Effector memory CD8-positive, alpha-beta T cell (primary cell): ENCODE data around the gene HTR6.
A peak's percentile ranks its signal among the peaks of the same experiment; 100 is the strongest.
"Not testable (repeated sequence)": the region's sequence is repeated elsewhere in the genome, so short reads cannot be mapped to it uniquely, and the experiment has no call there.

Experiments used
- ATAC-seq: fragments of 150-1000 bp; cut with Tn5 transposase; replicated peaks from 2 replicates; pipeline ENCODE4 v1.10.0; 2021; ENCODE audit warnings: mild to moderate bottlenecking, moderate library complexity
- DNase-seq, 3 experiments: peaks; one replicate each; pipeline ENCODE4 v3.0.0; 2021
- H3K27ac Mint-ChIP-seq, 2 donors: one replicate each; pipeline ENCODE4 v1.8.0; 2022; ENCODE audit warnings: mild to moderate bottlenecking in 2 of 2, mixed read lengths in 2 of 2, moderate library complexity in 2 of 2
- H3K27me3 Mint-ChIP-seq, 2 donors: one replicate each; pipeline ENCODE4 v1.8.0; 2022; ENCODE audit warnings: mixed read lengths in 2 of 2
- H3K36me3 Mint-ChIP-seq: one replicate; pipeline ENCODE4 v1.8.0; 2022; ENCODE audit warnings: mild to moderate bottlenecking, moderate library complexity, mixed read lengths; ENCODE audit not compliant: insufficient read depth
- H3K4me1 Mint-ChIP-seq, 2 donors: one replicate each; pipeline ENCODE4 v1.8.0; 2022; ENCODE audit warnings: low read depth in 2 of 2, mixed read lengths in 2 of 2
- H3K4me3 Mint-ChIP-seq, 2 donors: one replicate each; pipeline ENCODE4 v1.8.0; 2022; ENCODE audit warnings: mild to moderate bottlenecking in 2 of 2, mixed read lengths in 2 of 2, moderate library complexity in 2 of 2
- H3K9me3 Mint-ChIP-seq, 2 donors: one replicate each; pipeline ENCODE4 v1.8.0; 2022; ENCODE audit warnings: mixed read lengths in 2 of 2

HTR6 gene

DNA sequence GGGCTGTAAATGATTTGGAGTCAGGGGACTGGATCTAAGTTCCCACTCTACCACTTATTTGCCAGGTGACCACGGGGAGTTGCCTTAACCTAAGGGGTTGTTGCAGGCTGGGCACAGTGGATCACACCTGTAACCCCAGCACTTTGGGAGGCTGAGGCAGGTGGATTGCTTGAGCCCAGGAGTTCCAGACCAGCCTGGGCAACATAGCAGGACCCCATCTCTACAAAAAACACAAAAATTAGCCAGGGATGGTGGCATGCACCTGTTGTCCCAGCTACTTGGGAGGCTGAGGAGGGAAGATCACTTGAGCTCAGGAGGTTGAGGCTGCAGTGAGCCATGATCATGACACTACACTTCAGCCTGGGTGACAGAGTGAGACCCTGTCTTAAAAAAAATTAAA lies 34.5 kb upstream of the HTR6 start:
- Mint-ChIP-seq H3K27ac (peak overlapping the region in 1 of 2 donors; percentile 49), H3K36me3 (peaks cover 14% of the 10 kb centered on the region)
- not testable (repeated sequence) for H3K9me3 Mint-ChIP-seq, H3K4me1 Mint-ChIP-seq, H3K27me3 Mint-ChIP-seq, H3K4me3 Mint-ChIP-seq, ATAC-seq, DNase-seq

DNA sequence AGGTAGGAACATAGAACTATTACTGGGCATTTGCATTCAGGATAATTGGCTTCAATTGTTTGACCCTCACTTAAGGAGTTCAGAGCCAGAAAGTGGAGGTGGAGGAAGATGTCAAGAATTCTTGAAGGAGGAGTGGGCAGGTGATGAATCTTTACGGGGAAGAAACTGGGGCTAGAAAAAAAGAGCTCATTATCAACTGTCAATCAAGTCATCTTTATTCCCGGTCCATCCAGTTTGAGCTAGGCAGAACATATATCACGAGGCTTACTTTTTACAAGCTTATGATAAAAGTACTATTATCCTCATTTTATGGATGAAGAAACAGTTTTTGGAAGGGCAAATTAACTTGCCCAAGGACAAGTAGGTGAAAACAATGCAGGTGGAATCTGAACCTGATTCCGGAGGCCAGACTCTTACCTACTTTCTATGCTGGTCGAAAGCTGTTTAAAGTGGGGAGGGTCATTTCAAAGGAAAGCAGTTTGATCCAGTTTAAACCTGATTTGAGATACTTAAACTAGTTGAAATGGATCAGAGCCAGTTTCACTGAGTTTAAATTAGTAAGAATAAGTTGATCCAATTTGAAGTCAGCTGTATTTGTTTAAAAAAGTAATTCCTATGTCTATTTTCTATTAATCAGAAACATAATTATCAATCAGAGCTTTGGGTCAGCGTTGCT lies 33.8 kb upstream of the HTR6 start:
- H3K9me3 Mint-ChIP-seq, result no peaks in the 10 kb centered on the region
- no peaks in the 10 kb centered on the region for H3K27me3 Mint-ChIP-seq
- no peak overlapping the region for H3K27ac Mint-ChIP-seq
- peaks cover 12% of the 10 kb centered on the region for H3K36me3 Mint-ChIP-seq
- no peaks in the 10 kb centered on the region for H3K4me1 Mint-ChIP-seq
- ATAC-seq (no peak), DNase-seq (no peak)
- H3K4me3 Mint-ChIP-seq, result no peak overlapping the region

DNA sequence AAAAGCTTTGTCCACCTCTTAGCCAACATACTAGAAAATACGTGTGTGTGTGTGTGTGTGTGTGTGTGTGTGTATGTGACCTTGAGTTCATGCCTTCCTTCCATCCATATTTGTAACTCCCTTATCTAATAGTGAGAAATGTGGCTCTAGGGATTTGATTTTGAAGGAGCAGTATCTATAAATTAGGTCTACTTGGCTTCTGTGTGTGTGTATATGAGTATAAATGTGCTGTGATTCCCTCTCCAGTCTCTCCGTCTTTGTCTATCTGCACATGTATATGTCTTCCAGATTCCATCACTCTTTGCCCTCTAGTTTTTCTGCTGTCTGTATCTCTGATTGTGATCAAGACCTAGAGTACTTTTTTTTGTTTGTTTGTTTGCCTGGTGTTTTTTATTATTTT lies 32.5 kb upstream of the HTR6 start:
- no peaks in the 10 kb centered on the region for H3K4me1 Mint-ChIP-seq
- H3K9me3 Mint-ChIP-seq, result no peaks in the 10 kb centered on the region
- no peak overlapping the region for H3K4me3 Mint-ChIP-seq

DNA sequence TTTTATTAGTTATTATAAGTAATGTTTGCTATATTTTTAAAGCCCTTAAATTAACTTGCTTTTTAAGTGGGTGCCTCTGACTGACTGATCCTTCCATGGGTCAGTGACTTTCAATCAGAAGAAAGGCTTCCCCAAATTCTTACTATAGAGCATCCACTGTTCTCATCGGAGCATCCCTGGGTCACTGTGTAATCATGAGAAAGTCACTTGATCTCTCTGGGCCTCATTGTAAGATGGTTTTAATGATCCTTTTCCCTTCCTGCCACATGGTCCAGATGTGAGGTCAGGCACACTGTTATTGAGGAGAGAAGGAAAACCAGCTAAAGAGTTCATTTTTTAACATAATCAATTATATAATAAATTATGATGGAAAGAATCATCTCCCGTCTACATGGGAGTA lies 31.6 kb upstream of the HTR6 start:
- Mint-ChIP-seq H3K27me3 (no peaks in the 10 kb centered on the region), H3K27ac (peak overlapping the region in 1 of 2 donors; percentile 62), H3K4me1 (no peaks in the 10 kb centered on the region), H3K36me3 (peaks cover 6% of the 10 kb centered on the region), H3K9me3 (no peaks in the 10 kb centered on the region), H3K4me3 (no peak overlapping the region)
- no peak for DNase-seq
- no peak for ATAC-seq

More for the DNA sequence above, 32.5 kb upstream of the HTR6 start:
- DNase-seq (no peak), ATAC-seq (no peak)
- no peak overlapping the region for H3K27ac Mint-ChIP-seq
- H3K27me3 Mint-ChIP-seq, result no peaks in the 10 kb centered on the region
- peaks cover 10% of the 10 kb centered on the region for H3K36me3 Mint-ChIP-seq

DNA sequence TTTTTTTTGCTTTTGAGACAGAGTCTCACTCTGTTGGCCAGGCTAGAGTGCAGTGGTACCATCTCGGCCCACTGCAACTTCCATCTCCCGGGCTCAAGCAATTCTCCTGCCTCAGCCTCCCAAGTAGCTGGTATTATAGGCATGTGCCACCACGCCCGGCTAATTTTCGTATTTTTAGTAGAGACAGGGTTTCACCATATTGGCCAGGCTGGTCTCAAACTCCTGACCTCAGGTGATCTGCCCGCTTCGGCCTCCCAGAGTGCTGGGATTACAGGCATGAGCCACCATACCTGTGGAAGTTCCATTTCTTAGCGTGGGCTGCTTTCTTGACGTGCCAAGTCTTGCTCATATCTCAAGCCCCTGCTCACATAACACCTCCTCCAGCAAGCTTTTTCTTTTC lies 29.6 kb upstream of the HTR6 start:
- ATAC-seq, H3K36me3 Mint-ChIP-seq, H3K4me1 Mint-ChIP-seq, H3K4me3 Mint-ChIP-seq, H3K9me3 Mint-ChIP-seq, DNase-seq, H3K27ac Mint-ChIP-seq: not testable (repeated sequence)
- H3K27me3 Mint-ChIP-seq, result peaks cover 0 to 16% of the 10 kb centered on the region in 2 donors

DNA sequence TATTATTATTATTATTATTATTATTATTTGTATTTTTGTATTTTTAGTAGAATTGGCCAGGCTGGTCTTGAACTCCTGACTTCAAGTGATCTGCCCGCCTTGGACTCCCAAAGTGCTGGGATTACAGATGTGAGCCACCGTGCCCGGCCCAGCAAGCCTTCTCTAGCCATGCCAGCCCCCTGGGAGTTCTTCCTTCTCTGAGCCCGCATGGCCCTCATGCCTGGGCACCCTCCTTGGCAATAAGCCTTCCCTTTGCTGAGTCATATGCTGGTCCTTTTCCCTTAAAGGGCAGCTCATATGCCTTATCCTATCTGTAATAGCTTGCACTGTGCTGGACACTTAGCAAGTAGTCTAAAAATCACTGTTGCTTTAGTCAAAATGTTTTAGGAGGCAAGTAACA lies 29.0 kb upstream of the HTR6 start:
- H3K27me3 Mint-ChIP-seq, result peaks cover 0 to 21% of the 10 kb centered on the region in 2 donors
- no peak overlapping the region for H3K27ac Mint-ChIP-seq
- H3K9me3 Mint-ChIP-seq, result no peaks in the 10 kb centered on the region
- no peaks in the 10 kb centered on the region for H3K4me1 Mint-ChIP-seq
- H3K36me3 Mint-ChIP-seq, result no peaks in the 10 kb centered on the region
- H3K4me3 Mint-ChIP-seq, result no peak overlapping the region
- DNase-seq (no peak), ATAC-seq (no peak)

DNA sequence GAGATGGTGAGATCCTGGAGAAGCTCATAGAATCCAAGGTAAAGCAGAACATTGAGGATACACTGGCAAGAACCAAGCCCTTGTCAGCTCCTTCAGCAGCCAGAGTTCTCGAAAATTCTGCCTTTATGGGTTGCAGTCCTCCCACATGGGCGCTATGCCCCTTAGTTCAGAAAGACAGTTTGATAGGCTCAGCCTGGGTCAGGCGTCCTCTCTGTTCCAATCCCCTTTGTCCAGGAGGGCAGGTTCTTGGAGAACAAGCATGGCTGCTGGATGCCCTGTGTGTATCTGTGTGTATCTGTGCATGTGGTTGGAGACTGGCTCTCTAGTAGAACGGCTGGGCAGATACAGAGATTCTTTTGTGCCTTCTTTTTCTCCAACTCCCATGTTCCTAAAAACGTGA lies 28.6 kb upstream of the HTR6 start:
- Mint-ChIP-seq H3K9me3 (no peaks in the 10 kb centered on the region), H3K4me1 (no peaks in the 10 kb centered on the region), H3K36me3 (no peaks in the 10 kb centered on the region), H3K27me3 (peaks cover 0 to 26% of the 10 kb centered on the region in 2 donors), H3K4me3 (no peak overlapping the region), H3K27ac (no peak overlapping the region)
- DNase-seq (no peak), ATAC-seq (no peak)

DNA sequence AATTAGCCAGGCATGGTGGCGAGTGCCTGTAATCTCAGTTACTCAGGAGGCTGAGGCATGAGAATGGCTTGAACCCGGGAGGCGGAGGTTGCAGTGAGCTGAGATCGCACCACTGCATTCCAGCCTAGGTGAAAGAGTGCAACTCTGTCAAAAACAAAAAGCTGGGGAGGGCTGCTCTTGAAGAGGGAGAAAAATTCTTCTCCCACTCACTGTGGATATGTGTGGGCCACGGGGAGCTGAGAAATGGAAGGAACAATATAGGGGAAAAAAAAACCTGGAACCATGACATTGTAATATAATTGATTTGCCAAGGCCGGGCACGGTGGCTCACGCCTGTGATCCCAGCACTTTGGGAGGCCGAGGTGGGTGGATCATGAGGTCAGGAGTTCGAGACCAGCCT lies 27.9 kb upstream of the HTR6 start:
- not testable (repeated sequence) for H3K9me3 Mint-ChIP-seq, H3K4me3 Mint-ChIP-seq, H3K27ac Mint-ChIP-seq, H3K4me1 Mint-ChIP-seq, H3K36me3 Mint-ChIP-seq, DNase-seq, ATAC-seq
- H3K27me3 Mint-ChIP-seq, result peaks cover 6 to 32% of the 10 kb centered on the region in 2 donors

DNA sequence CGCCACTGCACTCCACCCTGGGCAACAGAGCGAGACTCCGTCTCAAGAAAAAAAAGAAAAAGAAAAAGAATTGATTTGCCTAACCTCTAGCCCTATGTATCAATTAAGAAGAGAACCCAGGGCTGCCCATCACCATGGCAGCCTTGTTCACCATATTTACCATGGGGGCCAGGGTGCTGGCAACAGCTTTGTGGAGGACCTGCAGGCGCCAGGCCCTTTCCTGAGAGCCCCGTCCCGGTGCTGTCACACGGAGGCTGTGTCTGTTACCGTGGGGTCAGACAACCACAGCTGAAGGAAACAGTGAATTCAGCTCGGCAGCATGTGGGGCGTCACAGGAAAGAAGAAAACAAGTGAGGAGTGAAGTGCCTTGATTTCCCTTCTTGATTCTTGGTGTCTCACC lies 27.1 kb upstream of the HTR6 start:
- ATAC-seq, result no peak
- no peaks in the 10 kb centered on the region for H3K9me3 Mint-ChIP-seq
- H3K27ac Mint-ChIP-seq, result no peak overlapping the region
- peaks cover 13 to 41% of the 10 kb centered on the region in 2 donors for H3K27me3 Mint-ChIP-seq
- H3K36me3 Mint-ChIP-seq, result no peaks in the 10 kb centered on the region
- H3K4me3 Mint-ChIP-seq, result no peak overlapping the region
- DNase-seq, result no peak
- H3K4me1 Mint-ChIP-seq, result no peaks in the 10 kb centered on the region

DNA sequence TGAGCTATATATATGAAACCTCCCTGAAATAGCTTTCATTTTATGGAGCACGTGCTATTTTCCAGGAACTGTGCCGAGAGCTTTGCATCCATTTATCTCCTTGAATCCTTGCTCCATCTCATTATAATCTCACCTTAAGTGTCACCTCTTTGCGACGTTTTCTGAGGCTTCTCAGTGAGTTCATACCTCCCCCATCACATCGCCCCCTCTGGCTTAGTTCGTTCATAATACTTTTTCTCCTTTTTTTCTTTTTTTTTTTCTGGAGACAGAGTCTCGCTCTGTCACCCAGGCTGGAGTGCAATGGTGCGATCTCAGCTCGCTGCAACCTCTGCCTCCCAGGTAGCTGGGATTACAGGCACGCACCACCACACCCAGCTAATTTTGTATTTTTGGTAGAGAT lies 25.4 kb upstream of the HTR6 start:
- H3K27ac Mint-ChIP-seq, H3K9me3 Mint-ChIP-seq, H3K4me1 Mint-ChIP-seq, ATAC-seq, H3K36me3 Mint-ChIP-seq, H3K4me3 Mint-ChIP-seq, DNase-seq: not testable (repeated sequence)
- H3K27me3 Mint-ChIP-seq, result peaks cover 23 to 53% of the 10 kb centered on the region in 2 donors

DNA sequence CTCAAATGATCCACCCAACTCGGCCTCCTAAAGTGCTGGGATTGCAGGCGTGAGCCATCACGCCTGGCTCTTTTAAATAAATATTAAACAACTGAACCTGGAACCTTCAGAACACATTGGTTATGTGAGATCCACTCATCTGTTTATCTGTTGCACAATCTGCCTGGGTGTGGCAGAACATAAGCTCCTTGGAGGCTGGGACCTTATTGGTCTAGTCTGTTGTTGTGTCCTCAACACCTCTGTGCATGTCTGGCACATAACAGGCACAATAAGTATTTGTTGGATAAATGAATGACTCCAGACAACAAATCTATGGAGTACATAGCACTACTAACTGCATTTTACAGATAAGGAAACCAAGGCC lies 24.7 kb upstream of the HTR6 start:
- Mint-ChIP-seq H3K4me1 (peaks cover 4 to 8% of the 10 kb centered on the region in 2 donors), H3K4me3 (no peak overlapping the region), H3K9me3 (no peaks in the 10 kb centered on the region), H3K36me3 (peaks cover 5% of the 10 kb centered on the region), H3K27ac (no peak overlapping the region), H3K27me3 (peaks cover 23 to 58% of the 10 kb centered on the region in 2 donors)
- DNase-seq (no peak), ATAC-seq (no peak)

DNA sequence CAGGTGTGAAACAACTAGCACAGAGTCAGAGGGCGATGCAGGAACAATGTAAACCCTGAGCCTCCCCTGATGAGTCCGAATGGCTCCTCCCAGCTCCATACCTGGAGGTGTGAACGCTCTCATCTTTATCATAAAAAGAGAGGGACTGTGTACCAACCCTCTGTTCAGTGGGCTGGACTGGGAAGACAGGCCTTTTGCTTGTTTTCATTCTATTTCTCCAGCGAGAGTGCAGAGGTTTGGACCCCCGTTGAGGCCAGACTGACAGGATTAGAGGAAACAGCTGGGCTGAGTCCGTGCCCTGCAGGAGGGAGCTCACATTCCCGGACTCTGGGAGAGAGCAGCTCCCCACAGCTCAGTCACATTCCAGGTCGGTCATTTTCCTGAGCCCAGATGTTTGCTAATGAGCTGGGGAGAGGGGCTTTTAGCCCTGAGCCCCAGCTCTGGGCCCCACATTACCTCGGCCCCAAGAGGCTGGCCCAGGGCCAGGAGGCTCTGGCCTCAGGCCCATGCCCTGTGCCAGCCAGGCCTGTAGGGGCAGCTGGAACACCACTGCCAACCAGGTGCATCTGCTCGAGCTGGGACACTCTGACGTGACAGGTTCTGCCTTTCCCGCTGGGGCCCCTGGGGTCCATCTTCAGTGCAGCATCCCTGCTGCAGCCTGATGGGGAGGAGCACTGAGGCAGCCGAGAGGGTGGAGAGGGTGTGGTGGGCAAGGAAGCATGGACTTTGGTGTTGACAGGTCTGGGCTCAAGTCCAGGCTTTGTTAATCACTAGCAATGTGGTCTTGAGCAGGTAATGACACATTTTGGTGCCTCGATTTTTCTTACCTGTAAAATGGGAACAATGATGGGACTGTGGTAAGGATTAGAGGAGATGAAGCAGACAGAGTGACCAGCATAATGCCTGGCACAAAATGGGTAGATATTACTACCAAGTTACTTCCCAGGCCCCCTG lies 24.0 kb upstream of the HTR6 start:
- Mint-ChIP-seq H3K27me3 (peaks cover 23 to 65% of the 10 kb centered on the region in 2 donors), H3K9me3 (no peaks in the 10 kb centered on the region), H3K4me1 (peaks cover 4 to 8% of the 10 kb centered on the region in 2 donors), H3K27ac (no peak overlapping the region), H3K36me3 (peaks cover 6% of the 10 kb centered on the region), H3K4me3 (no peak overlapping the region)
- ATAC-seq, result no peak
- DNase-seq, result no peak

DNA sequence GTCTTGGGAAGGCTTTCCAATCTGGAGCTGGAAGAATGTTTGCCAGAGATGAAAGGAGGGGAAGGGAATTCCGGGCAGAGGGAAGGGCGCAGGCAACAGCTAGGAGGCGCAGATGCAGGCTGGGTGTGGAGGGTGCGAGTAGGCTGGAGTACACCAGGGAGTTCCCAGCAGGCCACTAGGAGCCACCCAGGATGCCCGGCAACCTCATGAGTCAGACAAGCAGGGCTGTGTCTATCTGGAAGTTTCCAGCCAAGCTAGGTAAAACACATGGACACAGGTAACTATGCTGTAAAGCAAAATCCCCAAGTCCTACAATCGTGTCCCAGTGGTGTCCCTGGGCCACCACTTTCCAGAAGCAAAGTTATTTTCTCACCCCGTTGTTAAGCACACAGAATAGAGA lies 21.6 kb upstream of the HTR6 start:
- peaks cover 11 to 14% of the 10 kb centered on the region in 2 donors for H3K4me1 Mint-ChIP-seq
- ATAC-seq, result no peak
- no peaks in the 10 kb centered on the region for H3K9me3 Mint-ChIP-seq
- peak overlapping the region; percentile 19 to 60 for H3K27ac Mint-ChIP-seq
- H3K27me3 Mint-ChIP-seq, result peaks cover 23 to 72% of the 10 kb centered on the region in 2 donors
- H3K4me3 Mint-ChIP-seq, result peak overlapping the region; percentile 78 to 81
- no peak for DNase-seq
- H3K36me3 Mint-ChIP-seq, result peaks cover 18% of the 10 kb centered on the region
